Fibroblast of skin of abdomen (primary cell): ENCODE data around the gene GPX8. TPM values are rescaled to one million over a fixed set of nuclear protein-coding genes. Genes with fewer than 3 reads are reported as not detected.

ENCODE experiments used
- DNase-seq: peaks from one replicate; pipeline ENCODE4 v3.0.0-alpha.2; 2013
- polyA plus RNA-seq, 2 experiments: library from polyadenylated mRNA; unstranded; fragments of 120-200 nt; gene quantifications; one replicate each; pipeline ENCODE4 v1.2.1, GENCODE V29; 2013; ENCODE audit not compliant: insufficient read length in 2 of 2

Gene GPX8
- polyA plus RNA-seq (2013, experiment 1 of 2; ENCODE audit: insufficient read length) = 194 TPM
- polyA plus RNA-seq (2013, experiment 2 of 2; ENCODE audit: insufficient read length) = 191 TPM

- DNase-seq = peak; percentile 92
Measured at GRCh38 chr5:55159763-55160492, at the start of gene GPX8. GPX8 (plus strand) TSS chr5:55160171; CDS start chr5:55160193, 22 bp downstream.

DNA sequence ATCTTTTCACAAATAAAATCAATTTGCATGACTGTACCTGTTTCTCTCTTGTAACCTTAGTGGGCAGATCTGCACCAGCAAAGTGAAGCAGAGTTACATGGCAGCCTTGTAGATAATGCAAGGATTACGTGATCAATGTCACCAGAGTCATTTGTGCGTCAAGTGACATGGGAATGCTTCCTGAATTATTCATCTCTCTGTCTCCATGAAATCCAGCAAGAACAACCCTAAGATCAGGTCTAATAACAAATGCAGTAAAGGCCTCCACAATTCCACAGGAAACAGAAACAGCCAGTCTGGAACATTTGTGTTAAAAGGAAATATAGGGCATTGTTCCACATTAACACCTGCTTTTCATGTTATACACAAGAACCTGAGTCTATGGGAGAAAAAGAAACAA lies 49.8 kb upstream of the GPX8 start:
- DNase-seq = no peak

GRCh38 chr5:55113327-55113726 lies 46.6 kb upstream of the GPX8 start:
- DNase-seq = no peak

DNA sequence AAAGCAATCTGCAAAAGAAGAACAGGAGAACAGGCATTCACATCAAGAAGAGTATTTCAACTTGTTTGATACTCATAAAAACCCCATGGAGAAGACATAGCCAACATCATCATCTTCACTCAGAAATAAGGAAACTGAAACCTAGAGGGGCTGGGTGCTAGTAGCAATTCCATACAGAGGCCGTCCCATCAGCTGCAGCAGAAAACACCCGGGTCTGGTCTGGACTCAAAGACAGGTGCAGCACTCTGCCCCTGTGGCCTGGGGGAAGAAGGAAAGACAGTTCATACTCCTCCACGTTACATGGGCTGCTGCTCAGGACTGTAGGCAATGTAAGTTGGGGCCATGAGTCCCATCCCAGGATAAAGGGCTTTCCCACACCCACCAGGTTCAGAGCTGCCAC lies 45.9 kb upstream of the GPX8 start:
- no peak for DNase-seq

- DNase-seq = no peak
Measured at GRCh38 chr5:55123365-55123764, 36.6 kb upstream of the GPX8 start.

GRCh38 chr5:55134053-55134722 lies 25.8 kb upstream of the GPX8 start:
- DNase-seq = no peak

DNA sequence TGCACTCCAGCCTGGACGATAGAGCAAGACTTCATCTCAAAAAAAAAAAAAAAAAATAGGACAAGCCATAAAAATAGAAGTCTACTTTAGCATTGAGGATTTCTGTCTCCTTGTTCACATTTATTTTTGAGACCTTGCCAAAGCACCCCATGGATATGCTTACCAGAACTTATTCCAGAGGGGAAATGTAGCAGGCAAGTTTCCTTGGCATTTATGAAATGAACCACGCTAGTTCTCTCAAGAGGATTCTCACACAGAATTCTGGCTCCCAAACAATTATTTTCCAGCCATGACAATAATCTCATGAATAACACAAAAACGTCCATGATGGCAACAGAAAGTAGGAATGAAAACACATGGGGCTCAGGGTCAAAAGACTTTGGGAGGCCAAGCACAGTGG lies 23.4 kb upstream of the GPX8 start:
- DNase-seq = no peak

DNA sequence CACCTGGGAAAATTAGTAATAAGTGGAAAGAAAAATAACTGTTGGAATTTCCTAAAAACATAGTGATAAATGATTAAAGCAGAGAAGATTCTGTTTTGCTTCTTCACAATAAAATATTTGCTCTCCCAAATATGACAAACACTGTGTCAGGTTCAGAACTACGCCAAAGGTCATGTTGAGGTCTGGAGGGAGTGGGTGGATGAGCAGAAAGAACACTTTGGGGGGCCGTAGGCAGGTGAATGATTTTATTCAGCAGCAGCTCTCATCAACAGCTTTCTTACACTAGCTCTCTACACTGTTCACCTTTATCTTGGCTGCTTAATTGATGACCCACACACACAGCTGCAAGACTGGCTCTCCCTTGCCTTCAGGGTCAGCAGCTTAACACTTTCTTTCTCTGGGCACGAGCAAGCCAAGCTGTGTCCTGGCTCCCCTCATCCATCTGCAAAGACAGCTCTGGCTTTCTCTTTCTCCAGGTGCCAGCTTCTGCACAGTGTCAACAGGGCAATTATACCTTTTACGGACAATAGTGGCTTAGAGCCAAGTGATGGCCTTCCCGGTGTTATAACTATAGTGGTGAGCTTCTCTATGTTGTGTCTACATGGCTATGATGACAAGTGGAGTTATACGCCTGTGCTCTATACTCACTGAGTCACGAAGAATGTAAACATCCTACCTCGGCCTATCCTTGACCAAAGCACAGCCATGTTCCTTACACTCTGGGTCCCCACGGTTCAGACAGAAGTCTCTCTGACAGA lies 18.9 kb upstream of the GPX8 start:
- no peak for DNase-seq

DNA sequence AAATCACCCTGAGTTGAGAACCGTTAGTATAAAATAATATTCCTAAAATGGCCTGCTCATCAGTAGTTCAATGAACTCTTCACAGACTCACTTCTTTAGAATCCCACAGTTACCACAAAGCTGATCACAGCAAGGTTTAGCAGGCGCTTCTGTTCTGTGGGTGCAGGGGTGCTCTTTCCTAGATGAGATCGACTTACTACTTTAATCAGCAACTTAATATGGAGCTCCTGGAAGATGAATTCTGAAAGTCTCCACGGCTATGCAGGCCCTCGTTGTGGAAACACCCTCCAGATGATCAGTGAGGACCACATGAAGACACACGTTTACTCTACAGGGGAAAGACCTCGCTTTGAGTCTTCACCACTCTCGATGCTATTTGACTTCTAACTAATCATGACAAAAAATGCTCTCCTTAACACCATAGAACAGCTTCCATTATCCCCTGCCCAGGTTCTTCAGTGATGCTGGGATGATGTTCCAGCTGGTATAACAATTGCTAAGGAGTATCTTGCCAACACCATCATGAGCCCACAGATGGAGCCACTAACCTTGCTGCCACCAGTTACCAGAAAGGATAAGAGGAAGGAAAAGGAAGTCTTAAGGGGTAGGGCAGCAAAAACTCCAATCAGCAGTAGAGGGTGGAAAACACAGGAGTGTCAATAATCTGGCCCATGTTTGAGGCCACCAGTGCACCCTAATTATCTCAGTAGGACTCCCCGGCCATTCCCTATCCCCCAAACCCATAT lies 17.9 kb upstream of the GPX8 start:
- DNase-seq = no peak

GRCh38 chr5:55143624-55144023 lies 16.3 kb upstream of the GPX8 start:
- DNase-seq = no peak

GRCh38 chr5:55146080-55146479 lies 13.9 kb upstream of the GPX8 start:
- DNase-seq = no peak

DNA sequence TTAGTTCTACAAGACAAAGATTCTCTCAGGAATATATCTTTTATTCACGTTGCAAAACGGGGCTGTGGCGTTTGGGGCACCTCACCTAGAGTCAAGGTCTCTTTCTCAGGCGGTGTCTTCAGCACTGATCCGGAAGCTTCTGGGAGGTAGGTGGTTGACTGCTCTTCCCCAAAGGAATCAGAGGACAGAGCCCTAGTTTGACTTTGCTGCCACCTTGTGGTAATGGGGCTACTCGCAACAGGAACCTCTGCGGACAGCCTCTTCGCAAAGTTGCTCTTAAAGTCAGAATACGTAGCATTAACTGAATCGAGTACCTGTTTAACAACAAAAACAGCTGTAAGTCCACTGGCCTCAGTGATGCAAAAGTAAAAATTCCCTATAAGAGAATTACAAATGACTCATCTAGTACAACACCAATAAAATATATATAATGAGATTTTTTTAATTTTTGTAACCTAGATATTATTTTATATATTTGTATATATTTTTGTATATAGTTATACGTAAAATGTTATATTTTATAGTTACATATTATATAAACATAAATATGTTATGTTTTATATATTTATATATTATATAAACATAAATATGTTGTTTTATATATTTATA lies 13.3 kb upstream of the GPX8 start:
- peak; percentile 81 for DNase-seq

- DNase-seq = no peak
Measured at GRCh38 chr5:55149308-55149795, 10.6 kb upstream of the GPX8 start.

- peak; percentile 65 for DNase-seq
Measured at GRCh38 chr5:55151923-55152842, 7.8 kb upstream of the GPX8 start.

GRCh38 chr5:55154873-55155272 lies 5.1 kb upstream of the GPX8 start:
- DNase-seq = peak; percentile 71

GRCh38 chr5:55160493-55161209 lies 680 bp downstream of the GPX8 start:
- DNase-seq = peak; percentile 97

DNA sequence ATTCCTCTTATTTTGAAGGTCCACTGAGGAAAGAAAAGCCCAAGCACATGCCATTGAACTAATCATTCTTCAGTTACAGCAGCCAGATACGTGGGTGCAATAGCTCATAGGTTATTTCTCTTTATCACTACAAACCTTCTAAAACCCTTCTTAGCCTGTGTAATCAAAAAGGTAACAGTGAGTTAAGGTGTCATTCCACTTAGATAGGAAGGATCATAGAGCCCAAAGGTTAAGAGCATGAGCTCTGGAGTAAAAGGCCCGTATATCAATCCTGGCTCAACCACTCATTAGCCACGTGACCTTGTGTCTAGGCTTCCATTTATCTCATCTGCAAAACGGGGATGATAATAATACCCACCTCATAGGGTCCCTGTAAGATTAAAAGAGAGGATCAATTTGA lies 2.7 kb downstream of the GPX8 start:
- no peak for DNase-seq

- DNase-seq = no peak
Measured at GRCh38 chr5:55171471-55171870, 11.5 kb downstream of the GPX8 start.

DNA sequence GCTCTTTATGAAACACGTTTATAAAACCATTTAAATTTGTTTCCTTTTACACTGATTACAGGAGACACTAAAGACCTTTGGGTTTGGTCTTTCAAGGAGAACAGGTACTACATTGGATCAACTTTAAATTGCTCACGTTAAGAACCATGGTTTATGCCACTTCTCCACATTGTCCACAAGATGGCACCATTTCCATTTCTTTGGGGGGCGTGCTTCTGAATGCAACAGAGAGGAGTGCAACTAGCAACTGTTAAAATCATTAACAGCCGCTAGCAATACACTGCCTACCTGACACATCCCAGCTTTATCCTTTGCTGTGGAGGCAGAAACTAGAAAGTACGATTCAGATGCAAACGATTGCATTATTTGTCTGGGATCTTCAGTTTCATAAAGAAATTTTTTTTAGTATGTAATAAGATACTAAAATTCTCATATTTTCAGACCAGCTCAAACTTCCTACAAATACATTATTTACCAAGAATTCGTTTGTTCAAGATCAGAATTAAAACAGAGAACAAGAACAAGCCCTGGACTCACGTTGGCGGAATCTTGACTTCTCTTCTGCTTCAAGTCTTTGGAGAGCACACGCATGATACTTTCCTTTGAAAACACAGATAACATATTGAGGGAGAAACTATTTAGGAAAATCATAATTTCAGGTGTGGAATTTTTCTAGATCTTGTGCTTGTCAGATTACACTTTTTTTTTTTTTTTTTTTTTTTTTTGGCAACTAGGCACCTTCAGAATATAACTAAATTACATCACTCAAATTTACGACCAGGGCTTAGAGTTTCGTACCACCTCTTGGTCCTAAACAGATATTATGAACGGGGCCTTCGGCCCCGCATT lies 12.3 kb downstream of the GPX8 start:
- peak; percentile 76 for DNase-seq
